PC-9 (cell line): ENCODE results near the gene PPM1E. TPM values are rescaled to one million over a fixed set of nuclear protein-coding genes. Genes with fewer than 3 reads are reported as not detected.

Source experiments
- BruUV-seq: library from RNA; stranded (reverse); fragments of 400-500 nt; replicated peaks from 2 replicates; lab custom pipeline; 2021; lab: Mats Ljungman, UMichigan
- CTCF ChIA-PET: fragments of 300-600 bp; sonication (Branson Sonifier 250); formaldehyde crosslinking; loops from one replicate; lab custom pipeline; 2022; ENCODE audit warnings: antibody characterized with exemption; lab: Charles Lee
- POLR2A ChIA-PET: fragments of 300-600 bp; sonication (Branson Sonifier 250); formaldehyde crosslinking; loops from one replicate; lab custom pipeline; 2022; ENCODE audit warnings: antibody characterized with exemption; ENCODE audit not compliant: unreplicated experiment; lab: Charles Lee
- DNase-seq, 2 experiments: peaks; one replicate each; pipeline versions ENCODE4 v3.0.0 to v3.0.0-alpha.2; 2015 to 2022; ENCODE audit warnings: mixed read lengths in 1 of 2
- H2AFZ ChIP-seq: fragments of 200-600 bp; sonication (generic); 2 replicates; pipeline ENCODE4 v1.8.1; 2017; ENCODE audit warnings: antibody characterized with exemption
- H3F3A ChIP-seq: fragments of 200-600 bp; sonication (generic); 2 replicates; pipeline ENCODE4 v1.8.1; 2017; ENCODE audit warnings: antibody characterized with exemption, mild to moderate bottlenecking, low read depth; ENCODE audit not compliant: insufficient read depth
- H3K27ac ChIP-seq: fragments of 200-600 bp; sonication (generic); 2 replicates; pipeline ENCODE4 v1.6.1; 2016; ENCODE audit warnings: mixed run types
- H3K27me3 ChIP-seq: fragments of 200-600 bp; sonication (generic); 2 replicates; pipeline ENCODE4 v1.6.1; 2016; ENCODE audit warnings: low read depth, mixed run types; ENCODE audit not compliant: insufficient read depth
- H3K36me3 ChIP-seq: fragments of 200-600 bp; sonication (generic); 2 replicates; pipeline ENCODE4 v1.6.1; 2016; ENCODE audit warnings: low read depth, mixed run types
- H3K4me1 ChIP-seq: fragments of 200-600 bp; sonication (generic); replicated peaks from 2 replicates; pipeline ENCODE4 v1.6.1; 2016; ENCODE audit warnings: mixed run types; ENCODE audit not compliant: insufficient read depth
- H3K4me2 ChIP-seq: fragments of 200-600 bp; sonication (generic); 2 replicates; pipeline ENCODE4 v1.6.1; 2017; ENCODE audit warnings: mixed run types
- H3K4me3 ChIP-seq: fragments of 200-600 bp; sonication (generic); 2 replicates; pipeline ENCODE4 v1.6.1; 2016; ENCODE audit warnings: mixed run types
- H3K79me2 ChIP-seq: fragments of 200-600 bp; sonication (generic); 2 replicates; pipeline ENCODE4 v1.6.1; 2017; ENCODE audit warnings: low read depth, mixed run types
- H3K9me2 ChIP-seq: fragments of 200-600 bp; sonication (generic); 2 replicates; pipeline ENCODE4 v1.8.1; 2017; ENCODE audit warnings: mild to moderate bottlenecking; ENCODE audit not compliant: insufficient read depth
- H3K9me3 ChIP-seq: fragments of 200-600 bp; sonication (generic); 2 replicates; pipeline ENCODE4 v1.8.1; 2016; ENCODE audit warnings: low read depth; ENCODE audit not compliant: insufficient read depth
- H4K20me1 ChIP-seq: fragments of 200-600 bp; sonication (generic); 2 replicates; pipeline ENCODE4 v1.8.1; 2017; ENCODE audit not compliant: insufficient read depth
- CTCF ChIP-seq: fragments of 200-600 bp; sonication (generic); conservative IDR thresholded peaks from 2 replicates; pipeline ENCODE4 v1.6.1; 2017; ENCODE audit warnings: mixed run types, antibody characterized with exemption, mild to moderate bottlenecking, moderate library complexity
- EZH2 ChIP-seq: fragments of 200-600 bp; sonication (generic); IDR thresholded peaks from 2 replicates; pipeline ENCODE4 v1.8.0; 2017; ENCODE audit warnings: antibody characterized with exemption, low read depth
- intact Hi-C: fragments of 100-400 bp; cut with micrococcal nuclease; formaldehyde crosslinking; loops from one replicate; pipeline ENCODE4 v1.10.0; 2022; ENCODE audit not compliant: unreplicated experiment
- total RNA-seq: library from RNA; stranded (reverse); gene quantifications from 2 replicates; pipeline ENCODE4 v1.2.3, GENCODE V29; 2021

Gene PPM1E
- total RNA-seq, 1 experiment from 2014 or later = 0.04 TPM

GRCh38 chr17:59030811-59031210, 275.2 kb downstream of the PPM1E start:
- Histone ChIP-seq H3K27me3 (no peaks in the 10 kb centered on the region), H3K9me3 (no peaks in the 10 kb centered on the region), H3K4me1 (no peaks in the 10 kb centered on the region), H2AFZ (no peak overlapping the region), H3K36me3 (0 out of 2 replicates have a peak, but pooled peaks cover 5% of the 10 kb centered on the region), H3K4me2 (no peak overlapping the region), H3K4me3 (no peak overlapping the region), H3F3A (peaks cover 14% of the 10 kb centered on the region; the same call in 1 of the 2 replicates), H3K9me2 (no peaks in the 10 kb centered on the region), H3K79me2 (no peaks in the 10 kb centered on the region), H3K27ac (no peak overlapping the region), H4K20me1 (no peaks in the 10 kb centered on the region)
- no peak for TF ChIP-seq CTCF
- no peak for TF ChIP-seq EZH2
- ChIA-PET POLR2A (no interaction called here), CTCF (no interaction called here)
- intact Hi-C loops = no loop called here
- no TSS peak for BruUV-seq
- no peak for DNase-seq

Other genes starting within 250 kb of the PPM1E start
- 35.1 and 39.6 TPM in 2 replicates for gene MTMR4, start 241.2 kb upstream of the PPM1E start, total RNA-seq
- 0.28 and 0.55 TPM in 2 replicates for gene TEX14, start 63.8 kb upstream of the PPM1E start, total RNA-seq
- gene RAD51C, start 63.3 kb upstream of the PPM1E start, total RNA-seq = 45.7 and 63.4 TPM in 2 replicates